ENCODE data around the gene PRKAR2B. TPM values are rescaled to one million over a fixed set of nuclear protein-coding genes. Genes with fewer than 3 reads are reported as not detected.

Gene PRKAR2B
- total and polyA plus RNA-seq, 4 donors: 0.88 to 41.8 (median 1.6) TPM

DNA sequence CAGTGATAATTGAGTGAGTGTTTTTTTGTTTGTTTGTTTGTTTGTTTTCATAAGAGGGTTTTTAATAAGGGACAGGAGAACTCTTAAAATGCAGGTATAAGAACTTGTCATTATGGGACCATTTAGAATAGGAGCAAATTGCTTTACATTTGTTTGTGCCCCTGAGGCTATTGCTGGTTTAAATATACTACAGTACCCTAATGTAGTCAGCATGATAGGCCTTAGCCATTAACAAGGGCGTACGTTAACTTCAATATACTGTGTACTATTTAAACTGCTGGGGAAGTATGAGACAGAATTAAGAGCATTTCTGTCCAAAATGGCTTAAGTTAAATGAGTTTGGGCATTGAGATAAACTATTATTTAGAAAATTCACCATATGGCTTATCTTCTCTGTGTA lies 26.2 kb downstream of the PRKAR2B start:
- Histone ChIP-seq H3K36me3 (ENCODE audit: control insufficient read depth in 4 of 4, insufficient read depth in 3 of 4, low read depth in 1 of 4, low read length in 3 of 4) (no peaks in the 10 kb centered on the region), H3K4me1 (ENCODE audit: control insufficient read depth in 4 of 4, insufficient read depth in 4 of 4, low read length in 3 of 4) (peaks cover 0 to 2% (median 0%) of the 10 kb centered on the region in 4 donors), H3K9ac (ENCODE audit: low read depth in 1 of 2, low read length in 2 of 2) (no peak overlapping the region), H3K27me3 (ENCODE audit: control insufficient read depth in 4 of 4, insufficient read depth in 4 of 4, low read length in 3 of 4) (no peaks in the 10 kb centered on the region), H3K9me3 (ENCODE audit: control insufficient read depth in 4 of 4, low read length in 3 of 4) (no peaks in the 10 kb centered on the region), H3K27ac (ENCODE audit: low read depth in 1 of 2, low read length in 2 of 2) (no peak overlapping the region), H3K4me3 (ENCODE audit: low read depth in 1 of 3, low read length in 3 of 3) (no peak overlapping the region)
- DNase-seq (ENCODE audit: low spot score): no peak
- 72% methylated on average over 2 of the region's 2 CpGs for WGBS
- TF ChIP-seq RAD21 (IDR thresholded peaks at IDR 0.05) (no peak), FOXA2 (IDR thresholded peaks at IDR 0.05) (no peak), RXRA (IDR thresholded peaks at IDR 0.05) (no peak), NR2F2 (IDR thresholded peaks at IDR 0.05) (no peak), JUND (IDR thresholded peaks at IDR 0.05) (no peak), EGR1 (IDR thresholded peaks at IDR 0.05; ENCODE audit: low read depth in 2 of 2) (no peak)
- TF ChIP-seq, protein P1, sequence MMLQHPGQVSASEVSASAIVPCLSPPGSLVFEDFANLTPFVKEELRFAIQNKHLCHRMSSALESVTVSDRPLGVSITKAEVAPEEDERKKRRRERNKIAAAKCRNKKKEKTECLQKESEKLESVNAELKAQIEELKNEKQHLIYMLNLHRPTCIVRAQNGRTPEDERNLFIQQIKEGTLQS (IDR thresholded peaks at IDR 0.05): no peak
- TF ChIP-seq, protein P2, sequence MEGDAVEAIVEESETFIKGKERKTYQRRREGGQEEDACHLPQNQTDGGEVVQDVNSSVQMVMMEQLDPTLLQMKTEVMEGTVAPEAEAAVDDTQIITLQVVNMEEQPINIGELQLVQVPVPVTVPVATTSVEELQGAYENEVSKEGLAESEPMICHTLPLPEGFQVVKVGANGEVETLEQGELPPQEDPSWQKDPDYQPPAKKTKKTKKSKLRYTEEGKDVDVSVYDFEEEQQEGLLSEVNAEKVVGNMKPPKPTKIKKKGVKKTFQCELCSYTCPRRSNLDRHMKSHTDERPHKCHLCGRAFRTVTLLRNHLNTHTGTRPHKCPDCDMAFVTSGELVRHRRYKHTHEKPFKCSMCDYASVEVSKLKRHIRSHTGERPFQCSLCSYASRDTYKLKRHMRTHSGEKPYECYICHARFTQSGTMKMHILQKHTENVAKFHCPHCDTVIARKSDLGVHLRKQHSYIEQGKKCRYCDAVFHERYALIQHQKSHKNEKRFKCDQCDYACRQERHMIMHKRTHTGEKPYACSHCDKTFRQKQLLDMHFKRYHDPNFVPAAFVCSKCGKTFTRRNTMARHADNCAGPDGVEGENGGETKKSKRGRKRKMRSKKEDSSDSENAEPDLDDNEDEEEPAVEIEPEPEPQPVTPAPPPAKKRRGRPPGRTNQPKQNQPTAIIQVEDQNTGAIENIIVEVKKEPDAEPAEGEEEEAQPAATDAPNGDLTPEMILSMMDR (IDR thresholded peaks at IDR 0.05; ENCODE audit: low read depth, low read length, missing input control): no peak
- TF ChIP-seq, protein P3, sequence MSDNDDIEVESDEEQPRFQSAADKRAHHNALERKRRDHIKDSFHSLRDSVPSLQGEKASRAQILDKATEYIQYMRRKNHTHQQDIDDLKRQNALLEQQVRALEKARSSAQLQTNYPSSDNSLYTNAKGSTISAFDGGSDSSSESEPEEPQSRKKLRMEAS (IDR thresholded peaks at IDR 0.05): no peak

DNA sequence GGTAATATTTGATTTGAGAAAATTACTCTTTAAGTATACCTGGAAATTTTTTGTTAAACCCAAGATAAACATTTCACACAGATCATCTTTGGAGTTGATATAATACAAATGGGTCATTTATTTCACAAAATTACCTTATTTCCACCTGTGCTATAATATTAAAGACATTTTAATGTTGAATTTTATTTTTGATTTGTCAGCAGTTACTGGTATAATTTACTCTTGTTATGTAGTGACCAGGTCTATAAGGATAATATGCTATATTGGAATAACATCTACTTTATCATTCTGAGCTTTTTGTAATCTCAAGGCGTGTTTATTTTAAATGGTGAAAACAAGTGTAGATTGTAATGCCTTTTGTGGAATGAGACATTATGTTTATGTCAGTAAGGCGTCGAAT lies 26.6 kb downstream of the PRKAR2B start:
- Histone ChIP-seq H3K9ac (ENCODE audit: low read depth in 1 of 2, low read length in 2 of 2) (no peak overlapping the region), H3K4me3 (ENCODE audit: low read depth in 1 of 3, low read length in 3 of 3) (no peak overlapping the region), H3K4me1 (ENCODE audit: control insufficient read depth in 4 of 4, insufficient read depth in 4 of 4, low read length in 3 of 4) (peaks cover 0 to 2% (median 0%) of the 10 kb centered on the region in 4 donors), H3K27ac (ENCODE audit: low read depth in 1 of 2, low read length in 2 of 2) (no peak overlapping the region), H3K27me3 (ENCODE audit: control insufficient read depth in 4 of 4, insufficient read depth in 4 of 4, low read length in 3 of 4) (no peaks in the 10 kb centered on the region), H3K9me3 (ENCODE audit: control insufficient read depth in 4 of 4, low read length in 3 of 4) (no peaks in the 10 kb centered on the region), H3K36me3 (ENCODE audit: control insufficient read depth in 4 of 4, insufficient read depth in 3 of 4, low read depth in 1 of 4, low read length in 3 of 4) (no peaks in the 10 kb centered on the region)
- 92% methylated on average over 3 of the region's 3 CpGs for WGBS
- DNase-seq (ENCODE audit: low spot score): no peak
- TF ChIP-seq RXRA (IDR thresholded peaks at IDR 0.05): no peak
- TF ChIP-seq HNF4G (IDR thresholded peaks at IDR 0.05): no peak
- no peak for TF ChIP-seq TAF1 (conservative IDR thresholded peaks at IDR 0.05)
- no peak for TF ChIP-seq SP1 (IDR thresholded peaks at IDR 0.05)
- TF ChIP-seq, protein P4, sequence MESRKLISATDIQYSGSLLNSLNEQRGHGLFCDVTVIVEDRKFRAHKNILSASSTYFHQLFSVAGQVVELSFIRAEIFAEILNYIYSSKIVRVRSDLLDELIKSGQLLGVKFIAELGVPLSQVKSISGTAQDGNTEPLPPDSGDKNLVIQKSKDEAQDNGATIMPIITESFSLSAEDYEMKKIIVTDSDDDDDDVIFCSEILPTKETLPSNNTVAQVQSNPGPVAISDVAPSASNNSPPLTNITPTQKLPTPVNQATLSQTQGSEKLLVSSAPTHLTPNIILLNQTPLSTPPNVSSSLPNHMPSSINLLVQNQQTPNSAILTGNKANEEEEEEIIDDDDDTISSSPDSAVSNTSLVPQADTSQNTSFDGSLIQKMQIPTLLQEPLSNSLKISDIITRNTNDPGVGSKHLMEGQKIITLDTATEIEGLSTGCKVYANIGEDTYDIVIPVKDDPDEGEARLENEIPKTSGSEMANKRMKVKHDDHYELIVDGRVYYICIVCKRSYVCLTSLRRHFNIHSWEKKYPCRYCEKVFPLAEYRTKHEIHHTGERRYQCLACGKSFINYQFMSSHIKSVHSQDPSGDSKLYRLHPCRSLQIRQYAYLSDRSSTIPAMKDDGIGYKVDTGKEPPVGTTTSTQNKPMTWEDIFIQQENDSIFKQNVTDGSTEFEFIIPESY (IDR thresholded peaks at IDR 0.05): no peak
- no peak for TF ChIP-seq JUND (IDR thresholded peaks at IDR 0.05)
- TF ChIP-seq FOXA1 (IDR thresholded peaks at IDR 0.05): no peak
- TF ChIP-seq NR2F2 (IDR thresholded peaks at IDR 0.05): no peak
- no peak for TF ChIP-seq EGR1 (IDR thresholded peaks at IDR 0.05; ENCODE audit: low read depth in 2 of 2)
- no peak for TF ChIP-seq FOXA2 (IDR thresholded peaks at IDR 0.05)
- TF ChIP-seq GABPA (IDR thresholded peaks at IDR 0.05 in 1 of 2, conservative IDR thresholded peaks at IDR 0.05 in 1 of 2): no peak
- TF ChIP-seq, protein P1 (IDR thresholded peaks at IDR 0.05): no peak
- TF ChIP-seq, protein P5, sequence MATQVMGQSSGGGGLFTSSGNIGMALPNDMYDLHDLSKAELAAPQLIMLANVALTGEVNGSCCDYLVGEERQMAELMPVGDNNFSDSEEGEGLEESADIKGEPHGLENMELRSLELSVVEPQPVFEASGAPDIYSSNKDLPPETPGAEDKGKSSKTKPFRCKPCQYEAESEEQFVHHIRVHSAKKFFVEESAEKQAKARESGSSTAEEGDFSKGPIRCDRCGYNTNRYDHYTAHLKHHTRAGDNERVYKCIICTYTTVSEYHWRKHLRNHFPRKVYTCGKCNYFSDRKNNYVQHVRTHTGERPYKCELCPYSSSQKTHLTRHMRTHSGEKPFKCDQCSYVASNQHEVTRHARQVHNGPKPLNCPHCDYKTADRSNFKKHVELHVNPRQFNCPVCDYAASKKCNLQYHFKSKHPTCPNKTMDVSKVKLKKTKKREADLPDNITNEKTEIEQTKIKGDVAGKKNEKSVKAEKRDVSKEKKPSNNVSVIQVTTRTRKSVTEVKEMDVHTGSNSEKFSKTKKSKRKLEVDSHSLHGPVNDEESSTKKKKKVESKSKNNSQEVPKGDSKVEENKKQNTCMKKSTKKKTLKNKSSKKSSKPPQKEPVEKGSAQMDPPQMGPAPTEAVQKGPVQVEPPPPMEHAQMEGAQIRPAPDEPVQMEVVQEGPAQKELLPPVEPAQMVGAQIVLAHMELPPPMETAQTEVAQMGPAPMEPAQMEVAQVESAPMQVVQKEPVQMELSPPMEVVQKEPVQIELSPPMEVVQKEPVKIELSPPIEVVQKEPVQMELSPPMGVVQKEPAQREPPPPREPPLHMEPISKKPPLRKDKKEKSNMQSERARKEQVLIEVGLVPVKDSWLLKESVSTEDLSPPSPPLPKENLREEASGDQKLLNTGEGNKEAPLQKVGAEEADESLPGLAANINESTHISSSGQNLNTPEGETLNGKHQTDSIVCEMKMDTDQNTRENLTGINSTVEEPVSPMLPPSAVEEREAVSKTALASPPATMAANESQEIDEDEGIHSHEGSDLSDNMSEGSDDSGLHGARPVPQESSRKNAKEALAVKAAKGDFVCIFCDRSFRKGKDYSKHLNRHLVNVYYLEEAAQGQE (IDR thresholded peaks at IDR 0.05): no peak
- no peak for TF ChIP-seq RAD21 (IDR thresholded peaks at IDR 0.05)
- TF ChIP-seq YY1 (IDR thresholded peaks at IDR 0.05): no peak
- TF ChIP-seq HNF4A (conservative IDR thresholded peaks at IDR 0.05): no peak
- TF ChIP-seq, protein P2 (IDR thresholded peaks at IDR 0.05; ENCODE audit: low read depth, low read length, missing input control): no peak
